ENCODE results near the gene DEAF1.
"Not testable (repeated sequence)": the region's sequence is repeated elsewhere in the genome, so short reads cannot be mapped to it uniquely, and the experiment has no call there.

The DEAF1 gene

GRCh38 chr11:694563-695287, at the start of gene DEAF1:
Gene DEAF1 (minus strand): TSS chr11:695222. CDS start chr11:695047, 175 bp downstream.
- H3K4me1 ChIP-seq (ENCODE audit: insufficient read depth, low read length), result peaks cover 14% of the 10 kb centered on the region
- H3K36me3 ChIP-seq (ENCODE audit: insufficient read depth, low read depth, low read length), result peaks cover 11% of the 10 kb centered on the region
- no peaks in the 10 kb centered on the region for H3K9me3 ChIP-seq (ENCODE audit: insufficient read depth, low read depth, low read length)
- no peaks in the 10 kb centered on the region for H3K27me3 ChIP-seq (ENCODE audit: insufficient read depth, low read length)
- H3K4me3 ChIP-seq (ENCODE audit: low read length), result peak within 1 kb of the TSS; percentile 80
- H3K27ac ChIP-seq (ENCODE audit: low read length), result peak within 1 kb of the TSS; percentile 66
- H3K9ac ChIP-seq (ENCODE audit: low read depth, low read length), result peak within 1 kb of the TSS; percentile 97

- H3K9ac ChIP-seq (ENCODE audit: low read depth, low read length), result no peak overlapping the region
- H3K4me1 ChIP-seq (ENCODE audit: insufficient read depth, low read length), result peaks cover 3% of the 10 kb centered on the region; the same call in 1 of the 2 replicates
- H3K36me3 ChIP-seq (ENCODE audit: insufficient read depth, low read depth, low read length), result no peaks in the 10 kb centered on the region
- no peaks in the 10 kb centered on the region for H3K9me3 ChIP-seq (ENCODE audit: insufficient read depth, low read depth, low read length)
- H3K27me3 ChIP-seq (ENCODE audit: insufficient read depth, low read length), result no peaks in the 10 kb centered on the region
- no peak overlapping the region for H3K27ac ChIP-seq (ENCODE audit: low read length)
- H3K4me3 ChIP-seq (ENCODE audit: low read length), result no peak overlapping the region
Measured at GRCh38 chr11:742571-743201, 47.7 kb upstream of the DEAF1 start.

- H3K27me3 ChIP-seq (ENCODE audit: insufficient read depth, low read length), result no peaks in the 10 kb centered on the region
Measured at GRCh38 chr11:742156-742546, 47.1 kb upstream of the DEAF1 start.

GRCh38 chr11:737899-738298, 42.9 kb upstream of the DEAF1 start:
- H3K9me3 ChIP-seq (ENCODE audit: insufficient read depth, low read depth, low read length); H3K4me1 ChIP-seq (ENCODE audit: insufficient read depth, low read length); H3K36me3 ChIP-seq (ENCODE audit: insufficient read depth, low read depth, low read length); H3K4me3 ChIP-seq (ENCODE audit: low read length); H3K27ac ChIP-seq (ENCODE audit: low read length); H3K9ac ChIP-seq (ENCODE audit: low read depth, low read length); H3K27me3 ChIP-seq (ENCODE audit: insufficient read depth, low read length): not testable (repeated sequence)

More at GRCh38 chr11:742156-742546, 47.1 kb upstream of the DEAF1 start:
- Histone ChIP-seq H3K4me3 (ENCODE audit: low read length) (no peak overlapping the region), H3K27ac (ENCODE audit: low read length) (no peak overlapping the region), H3K9ac (ENCODE audit: low read depth, low read length) (no peak overlapping the region), H3K36me3 (ENCODE audit: insufficient read depth, low read depth, low read length) (no peaks in the 10 kb centered on the region), H3K4me1 (ENCODE audit: insufficient read depth, low read length) (peaks cover 3% of the 10 kb centered on the region; the same call in 1 of the 2 replicates), H3K9me3 (ENCODE audit: insufficient read depth, low read depth, low read length) (no peaks in the 10 kb centered on the region)

- no peaks in the 10 kb centered on the region for H3K9me3 ChIP-seq (ENCODE audit: insufficient read depth, low read depth, low read length)
- no peak overlapping the region for H3K27ac ChIP-seq (ENCODE audit: low read length)
- H3K36me3 ChIP-seq (ENCODE audit: insufficient read depth, low read depth, low read length), result no peaks in the 10 kb centered on the region
- no peaks in the 10 kb centered on the region for H3K4me1 ChIP-seq (ENCODE audit: insufficient read depth, low read length)
- no peaks in the 10 kb centered on the region for H3K27me3 ChIP-seq (ENCODE audit: insufficient read depth, low read length)
- H3K4me3 ChIP-seq (ENCODE audit: low read length), result no peak overlapping the region
- no peak overlapping the region for H3K9ac ChIP-seq (ENCODE audit: low read depth, low read length)
Measured at GRCh38 chr11:737366-737765, 42.3 kb upstream of the DEAF1 start.

GRCh38 chr11:734541-734940, 39.5 kb upstream of the DEAF1 start:
- H3K9ac ChIP-seq (ENCODE audit: low read depth, low read length); H3K9me3 ChIP-seq (ENCODE audit: insufficient read depth, low read depth, low read length); H3K4me1 ChIP-seq (ENCODE audit: insufficient read depth, low read length); H3K27ac ChIP-seq (ENCODE audit: low read length); H3K4me3 ChIP-seq (ENCODE audit: low read length); H3K36me3 ChIP-seq (ENCODE audit: insufficient read depth, low read depth, low read length); H3K27me3 ChIP-seq (ENCODE audit: insufficient read depth, low read length): not testable (repeated sequence)

GRCh38 chr11:733072-733471, 38.0 kb upstream of the DEAF1 start:
- H3K27ac ChIP-seq (ENCODE audit: low read length), result no peak overlapping the region
- H3K9ac ChIP-seq (ENCODE audit: low read depth, low read length), result no peak overlapping the region
- no peaks in the 10 kb centered on the region for H3K4me1 ChIP-seq (ENCODE audit: insufficient read depth, low read length)

GRCh38 chr11:729492-730074, 34.6 kb upstream of the DEAF1 start:
- H3K27ac ChIP-seq (ENCODE audit: low read length), result no peak overlapping the region
- no peaks in the 10 kb centered on the region for H3K9me3 ChIP-seq (ENCODE audit: insufficient read depth, low read depth, low read length)
- H3K36me3 ChIP-seq (ENCODE audit: insufficient read depth, low read depth, low read length), result no peaks in the 10 kb centered on the region
- H3K27me3 ChIP-seq (ENCODE audit: insufficient read depth, low read length), result peaks cover 32% of the 10 kb centered on the region
- H3K4me1 ChIP-seq (ENCODE audit: insufficient read depth, low read length), result no peaks in the 10 kb centered on the region
- no peak overlapping the region for H3K4me3 ChIP-seq (ENCODE audit: low read length)
- no peak overlapping the region for H3K9ac ChIP-seq (ENCODE audit: low read depth, low read length)

More at GRCh38 chr11:733072-733471, 38.0 kb upstream of the DEAF1 start:
- no peaks in the 10 kb centered on the region for H3K9me3 ChIP-seq (ENCODE audit: insufficient read depth, low read depth, low read length)
- H3K4me3 ChIP-seq (ENCODE audit: low read length), result no peak overlapping the region
- no peaks in the 10 kb centered on the region for H3K27me3 ChIP-seq (ENCODE audit: insufficient read depth, low read length)
- H3K36me3 ChIP-seq (ENCODE audit: insufficient read depth, low read depth, low read length), result no peaks in the 10 kb centered on the region

- Histone ChIP-seq H3K36me3 (ENCODE audit: insufficient read depth, low read depth, low read length) (no peaks in the 10 kb centered on the region), H3K27me3 (ENCODE audit: insufficient read depth, low read length) (peaks cover 36% of the 10 kb centered on the region), H3K4me3 (ENCODE audit: low read length) (no peak overlapping the region), H3K9ac (ENCODE audit: low read depth, low read length) (no peak overlapping the region), H3K27ac (ENCODE audit: low read length) (no peak overlapping the region), H3K9me3 (ENCODE audit: insufficient read depth, low read depth, low read length) (no peaks in the 10 kb centered on the region), H3K4me1 (ENCODE audit: insufficient read depth, low read length) (no peaks in the 10 kb centered on the region)
Measured at GRCh38 chr11:728901-729491, 34.0 kb upstream of the DEAF1 start.

GRCh38 chr11:727859-728748, 33.1 kb upstream of the DEAF1 start:
- no peaks in the 10 kb centered on the region for H3K9me3 ChIP-seq (ENCODE audit: insufficient read depth, low read depth, low read length)
- H3K36me3 ChIP-seq (ENCODE audit: insufficient read depth, low read depth, low read length), result no peaks in the 10 kb centered on the region
- H3K27ac ChIP-seq (ENCODE audit: low read length), result no peak overlapping the region
- no peaks in the 10 kb centered on the region for H3K4me1 ChIP-seq (ENCODE audit: insufficient read depth, low read length)
- no peak overlapping the region for H3K4me3 ChIP-seq (ENCODE audit: low read length)
- no peak overlapping the region for H3K9ac ChIP-seq (ENCODE audit: low read depth, low read length)
- peaks cover 36% of the 10 kb centered on the region for H3K27me3 ChIP-seq (ENCODE audit: insufficient read depth, low read length)

GRCh38 chr11:727281-727701, 32.3 kb upstream of the DEAF1 start:
- H3K4me1 ChIP-seq (ENCODE audit: insufficient read depth, low read length), result no peaks in the 10 kb centered on the region
- no peak overlapping the region for H3K4me3 ChIP-seq (ENCODE audit: low read length)
- H3K27ac ChIP-seq (ENCODE audit: low read length), result no peak overlapping the region
- no peaks in the 10 kb centered on the region for H3K9me3 ChIP-seq (ENCODE audit: insufficient read depth, low read depth, low read length)
- H3K27me3 ChIP-seq (ENCODE audit: insufficient read depth, low read length), result peaks cover 36% of the 10 kb centered on the region
- H3K36me3 ChIP-seq (ENCODE audit: insufficient read depth, low read depth, low read length), result no peaks in the 10 kb centered on the region
- H3K9ac ChIP-seq (ENCODE audit: low read depth, low read length), result no peak overlapping the region

Measured in iPS-20b (cell line).